Kidney (tissue), 14 donors: ENCODE measurements around the gene ZC3H12D. TPM values are rescaled to one million over a fixed set of nuclear protein-coding genes. Genes with fewer than 3 reads are reported as not detected.

Source experiments
- DNase-seq, 5 donors: peaks; one replicate each; pipeline ENCODE4 v3.0.0-alpha.2; 2013 to 2020
- FAIRE-seq: peaks from 2 replicates; lab custom pipeline; 2012; peaks lifted over from hg19 to GRCh38; lab: Jason Lieb, UNC
- H3K27ac ChIP-seq, 2 donors: one replicate each; pipeline ENCODE4 v1.7.0; 2013; ENCODE audit warnings: low read depth in 2 of 2, low read length in 2 of 2, inconsistent platforms in 1 of 2
- H3K27me3 ChIP-seq: one replicate; pipeline ENCODE4 v1.7.1; 2013; ENCODE audit warnings: low read length, inconsistent platforms; ENCODE audit not compliant: control insufficient read depth, insufficient read depth
- H3K36me3 ChIP-seq, 3 donors: one replicate each; pipeline versions ENCODE4 v1.7.0 to v1.7.1; 2013; ENCODE audit warnings: low read length in 3 of 3, control low read depth in 1 of 3, inconsistent platforms in 1 of 3; ENCODE audit not compliant: insufficient read depth in 3 of 3, control insufficient read depth in 2 of 3
- H3K4me1 ChIP-seq, 3 donors: one replicate each; pipeline versions ENCODE4 v1.7.0 to v1.7.1; 2013; ENCODE audit warnings: low read length in 3 of 3, inconsistent platforms in 1 of 3, low read depth in 1 of 3; ENCODE audit not compliant: control insufficient read depth in 2 of 3, insufficient read depth in 2 of 3
- H3K4me3 ChIP-seq, 3 donors: one replicate each; pipeline versions ENCODE4 v1.7.0 to v1.8.1; 2013; ENCODE audit warnings: low read length in 3 of 3, control low read depth in 1 of 3, inconsistent platforms in 1 of 3
- H3K9ac ChIP-seq, 3 donors: one replicate each; pipeline versions ENCODE4 v1.7.0 to v1.7.1; 2013; ENCODE audit warnings: low read length in 3 of 3, control low read depth in 1 of 3, inconsistent platforms in 1 of 3
- H3K9me3 ChIP-seq, 3 donors: one replicate each; pipeline versions ENCODE4 v1.7.0 to v1.7.1; 2013; ENCODE audit warnings: low read length in 3 of 3, control low read depth in 1 of 3, inconsistent platforms in 1 of 3; ENCODE audit not compliant: control insufficient read depth in 2 of 3, insufficient read depth in 1 of 3
- CTCF ChIP-seq: IDR thresholded peaks from 3 replicates; pipeline ENCODE4 v1.5.1; 2012; ENCODE audit warnings: mild to moderate bottlenecking, moderate library complexity, borderline replicate concordance; ENCODE audit not compliant: insufficient read depth; ENCODE audit errors: extremely low read depth
- intact Hi-C: fragments of 100-400 bp; cut with DNase I; formaldehyde crosslinking; loops from one replicate; pipeline ENCODE4 v1.11.1; 2022
- polyA plus RNA-seq: library from polyadenylated mRNA; stranded (reverse); fragments of 350-450 nt; fragmentation: Illumina TruSeq; extraction: RNeasy Lipid Tissue Mini Kit (QIAGEN cat#74804); gene quantifications from one replicate; pipeline ENCODE4 v1.2.3, GENCODE V29; 2014; ENCODE audit warnings: low read depth, low replicate concordance; ENCODE audit not compliant: insufficient read depth
- total RNA-seq: library from RNA; stranded (reverse); fragmentation: NEBNext Ultra II Directional; extraction: Animal tissue kit (Norgen Biotek cat#: 25700); gene quantifications from one replicate; pipeline ENCODE4 v1.2.1, GENCODE V29; 2021
- donor health status: control.
- donor health status: control.
- donor health status: control.
- donor health status: control.
- donor health status: control.
- donor health status: DM: yes; HTN: yes; CAD: no.
- donor health status: Normal renal cell carcinoma (clear cell type).

The ZC3H12D gene
- total and polyA plus RNA-seq, 2 donors from 2014 or later: 0.82 to 3.7 TPM

- Histone ChIP-seq H3K27me3 (no peaks in the 10 kb centered on the region), H3K4me3 (no peak overlapping the region), H3K9ac (no peak overlapping the region), H3K36me3 (peaks cover 0 to 2% (median 0%) of the 10 kb centered on the region in 3 donors), H3K4me1 (peaks cover 0 to 7% (median 3%) of the 10 kb centered on the region in 3 donors), H3K9me3 (no peaks in the 10 kb centered on the region), H3K27ac (no peak overlapping the region)
- no peak for FAIRE-seq
- TF ChIP-seq CTCF: no peak
- DNase-seq: no peak
- intact Hi-C loops: no loop called here
These were observed 25.1 kb downstream of the ZC3H12D start for GRCh38 chr6:149459761-149460160.

GRCh38 chr6:149458806-149459205 is 26.0 kb downstream of the ZC3H12D start:
- TF ChIP-seq CTCF: no peak
- Histone ChIP-seq H3K4me1 (peaks cover 0 to 14% (median 12%) of the 10 kb centered on the region in 3 donors), H3K9ac (no peak overlapping the region), H3K9me3 (no peaks in the 10 kb centered on the region), H3K27me3 (no peaks in the 10 kb centered on the region), H3K4me3 (no peak overlapping the region), H3K36me3 (peaks cover 0 to 2% (median 0%) of the 10 kb centered on the region in 3 donors), H3K27ac (no peak overlapping the region)
- DNase-seq (no peak), FAIRE-seq (no peak)
- intact Hi-C loops: no loop called here

- Histone ChIP-seq H3K4me3 (no peak overlapping the region), H3K9ac (no peak overlapping the region), H3K27ac (no peak overlapping the region), H3K36me3 (peaks cover 0 to 2% (median 0%) of the 10 kb centered on the region in 3 donors), H3K9me3 (no peaks in the 10 kb centered on the region), H3K27me3 (no peaks in the 10 kb centered on the region), H3K4me1 (peaks cover 0 to 18% (median 17%) of the 10 kb centered on the region in 3 donors)
- FAIRE-seq: no peak
- DNase-seq: no peak
- TF ChIP-seq CTCF: no peak
- intact Hi-C loops: no loop called here
These were observed 26.6 kb downstream of the ZC3H12D start for GRCh38 chr6:149458196-149458595.
